ENCODE measurements around the gene MAPK11. TPM values are rescaled to one million over a fixed set of nuclear protein-coding genes. Genes with fewer than 3 reads are reported as not detected.
A peak's percentile ranks its signal among the peaks of the same experiment; 100 is the strongest.

Gene MAPK11
- total RNA-seq, 1 donor from 2014 or later, result 131 TPM

DNA sequence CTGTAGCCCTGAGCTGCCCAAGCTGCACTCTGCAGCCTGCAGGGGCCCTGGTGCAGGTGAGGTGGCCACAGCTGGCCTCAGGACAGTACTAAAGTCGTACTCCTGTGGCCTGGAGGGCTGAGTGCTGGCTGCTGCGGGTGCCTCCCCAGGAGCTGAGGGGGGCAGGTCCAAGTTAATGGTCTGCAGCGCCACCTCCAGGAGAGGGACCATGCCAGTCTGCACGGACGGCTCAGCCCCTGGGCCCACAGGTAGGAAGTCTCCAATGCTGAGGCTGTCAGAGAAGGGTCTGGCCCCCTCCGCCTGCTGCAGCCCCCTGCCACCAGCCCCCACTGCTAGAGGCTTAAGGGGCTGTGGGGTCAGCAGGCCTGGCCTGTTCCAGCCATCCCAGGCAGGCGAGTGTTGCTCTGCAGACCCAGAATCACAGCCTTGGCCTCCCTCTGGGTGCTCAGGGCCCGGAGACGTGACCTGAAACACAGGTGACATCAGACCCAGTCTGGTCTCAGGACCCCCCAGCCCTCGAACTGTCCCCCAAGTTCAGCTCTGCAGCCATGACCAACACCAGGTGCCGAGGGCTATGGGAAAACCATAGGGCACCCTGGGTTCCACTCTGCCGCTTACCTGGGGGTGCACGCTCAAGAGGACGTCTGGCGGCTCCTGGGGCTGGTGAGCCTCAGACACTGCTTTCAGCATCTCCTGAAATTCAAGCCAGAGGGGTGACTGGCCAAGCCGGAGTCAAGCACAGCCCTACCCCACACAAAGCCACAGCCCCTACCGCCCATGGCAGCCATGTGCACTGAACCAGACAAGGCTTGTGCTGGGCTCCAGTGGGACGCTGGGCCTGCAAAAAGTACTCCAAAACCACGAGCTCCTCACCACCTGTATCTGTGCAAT lies 48.5 kb downstream of the MAPK11 start:
- TF ChIP-seq, protein P1, sequence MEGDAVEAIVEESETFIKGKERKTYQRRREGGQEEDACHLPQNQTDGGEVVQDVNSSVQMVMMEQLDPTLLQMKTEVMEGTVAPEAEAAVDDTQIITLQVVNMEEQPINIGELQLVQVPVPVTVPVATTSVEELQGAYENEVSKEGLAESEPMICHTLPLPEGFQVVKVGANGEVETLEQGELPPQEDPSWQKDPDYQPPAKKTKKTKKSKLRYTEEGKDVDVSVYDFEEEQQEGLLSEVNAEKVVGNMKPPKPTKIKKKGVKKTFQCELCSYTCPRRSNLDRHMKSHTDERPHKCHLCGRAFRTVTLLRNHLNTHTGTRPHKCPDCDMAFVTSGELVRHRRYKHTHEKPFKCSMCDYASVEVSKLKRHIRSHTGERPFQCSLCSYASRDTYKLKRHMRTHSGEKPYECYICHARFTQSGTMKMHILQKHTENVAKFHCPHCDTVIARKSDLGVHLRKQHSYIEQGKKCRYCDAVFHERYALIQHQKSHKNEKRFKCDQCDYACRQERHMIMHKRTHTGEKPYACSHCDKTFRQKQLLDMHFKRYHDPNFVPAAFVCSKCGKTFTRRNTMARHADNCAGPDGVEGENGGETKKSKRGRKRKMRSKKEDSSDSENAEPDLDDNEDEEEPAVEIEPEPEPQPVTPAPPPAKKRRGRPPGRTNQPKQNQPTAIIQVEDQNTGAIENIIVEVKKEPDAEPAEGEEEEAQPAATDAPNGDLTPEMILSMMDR (IDR thresholded peaks at IDR 0.05; ENCODE audit: partially characterized antibody, unreplicated experiment), result no peak
- peaks cover 10% of the 10 kb centered on the region for H3K27me3 Mint-ChIP-seq (ENCODE audit: unreplicated experiment)
- no peaks in the 10 kb centered on the region for H3K36me3 Mint-ChIP-seq (ENCODE audit: unreplicated experiment)
- no peak overlapping the region for H3K4me3 Mint-ChIP-seq (ENCODE audit: unreplicated experiment)
- DNase-seq, result peak; percentile 18
- no peaks in the 10 kb centered on the region for H3K4me1 Mint-ChIP-seq (ENCODE audit: low read depth, unreplicated experiment)
- peaks cover 17% of the 10 kb centered on the region for H3K9me3 Mint-ChIP-seq (ENCODE audit: unreplicated experiment)
- H3K27ac Mint-ChIP-seq (ENCODE audit: unreplicated experiment), result no peak overlapping the region

GRCh38 chr22:50220603-50221409 lies 49.4 kb downstream of the MAPK11 start:
- Mint-ChIP-seq H3K27ac (ENCODE audit: unreplicated experiment) (no peak overlapping the region), H3K4me1 (ENCODE audit: low read depth, unreplicated experiment) (no peaks in the 10 kb centered on the region), H3K4me3 (ENCODE audit: unreplicated experiment) (no peak overlapping the region), H3K9me3 (ENCODE audit: unreplicated experiment) (peaks cover 18% of the 10 kb centered on the region), H3K36me3 (ENCODE audit: unreplicated experiment) (no peaks in the 10 kb centered on the region), H3K27me3 (ENCODE audit: unreplicated experiment) (peaks cover 10% of the 10 kb centered on the region)
- TF ChIP-seq, protein P1 (IDR thresholded peaks at IDR 0.05; ENCODE audit: partially characterized antibody, unreplicated experiment), result no peak
- DNase-seq, result no peak

DNA sequence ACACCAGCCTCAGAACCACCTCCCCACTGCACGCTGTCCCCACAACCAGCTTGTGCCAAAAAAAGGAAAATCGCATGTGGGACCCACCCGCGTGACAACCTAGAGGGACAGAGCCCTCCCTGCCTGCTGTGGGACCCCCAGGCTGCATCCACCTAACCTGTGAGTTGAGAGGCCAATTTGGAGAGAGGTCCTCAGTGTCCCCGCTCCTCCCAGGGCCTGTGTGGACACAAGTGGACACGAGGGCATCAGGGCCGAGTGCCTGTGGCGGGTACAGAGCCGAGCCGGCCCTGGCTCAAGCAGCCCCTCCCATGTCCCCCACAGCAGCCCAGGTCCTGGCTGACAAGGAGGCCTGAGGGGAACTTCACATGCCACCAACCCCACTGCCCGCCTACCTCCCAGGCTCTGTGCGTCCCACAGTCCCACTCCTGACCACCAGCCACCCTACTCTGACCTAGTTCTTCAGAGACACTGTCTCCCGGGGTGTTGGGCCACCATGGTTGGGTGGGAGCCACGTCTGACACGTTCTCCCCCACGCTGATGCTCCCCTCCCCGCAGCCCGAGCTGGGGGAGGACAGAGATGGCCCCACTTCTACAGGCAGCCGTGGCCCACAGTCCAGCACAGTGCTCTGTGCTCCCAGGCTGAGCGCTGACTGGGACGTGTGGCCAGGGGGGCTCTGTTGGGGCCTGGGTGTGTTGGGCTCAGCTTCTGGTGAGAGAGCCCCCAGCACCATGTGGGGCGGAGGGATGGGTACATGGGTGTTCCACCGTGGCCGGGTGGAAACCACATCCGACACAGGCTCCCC lies 50.2 kb downstream of the MAPK11 start:
- Mint-ChIP-seq H3K36me3 (ENCODE audit: unreplicated experiment) (no peaks in the 10 kb centered on the region), H3K9me3 (ENCODE audit: unreplicated experiment) (peaks cover 18% of the 10 kb centered on the region), H3K27me3 (ENCODE audit: unreplicated experiment) (peaks cover 12% of the 10 kb centered on the region), H3K4me3 (ENCODE audit: unreplicated experiment) (no peak overlapping the region), H3K4me1 (ENCODE audit: low read depth, unreplicated experiment) (no peaks in the 10 kb centered on the region), H3K27ac (ENCODE audit: unreplicated experiment) (no peak overlapping the region)
- TF ChIP-seq, protein P1 (IDR thresholded peaks at IDR 0.05; ENCODE audit: partially characterized antibody, unreplicated experiment), result no peak
- DNase-seq, result no peak

GRCh38 chr22:50218996-50219727 lies 51.0 kb downstream of the MAPK11 start:
- Mint-ChIP-seq H3K36me3 (ENCODE audit: unreplicated experiment) (peaks cover 4% of the 10 kb centered on the region), H3K9me3 (ENCODE audit: unreplicated experiment) (peaks cover 14% of the 10 kb centered on the region), H3K27me3 (ENCODE audit: unreplicated experiment) (peaks cover 15% of the 10 kb centered on the region), H3K27ac (ENCODE audit: unreplicated experiment) (no peak overlapping the region), H3K4me3 (ENCODE audit: unreplicated experiment) (no peak overlapping the region), H3K4me1 (ENCODE audit: low read depth, unreplicated experiment) (no peaks in the 10 kb centered on the region)
- no peak for DNase-seq
- TF ChIP-seq, protein P1 (IDR thresholded peaks at IDR 0.05; ENCODE audit: partially characterized antibody, unreplicated experiment), result no peak

All from glutamatergic neuron (in vitro differentiated cells).